ENCODE results near the gene WDR88. TPM values are rescaled to one million over a fixed set of nuclear protein-coding genes. Genes with fewer than 3 reads are reported as not detected.
"Not testable (repeated sequence)": the region's sequence is repeated elsewhere in the genome, so short reads cannot be mapped to it uniquely, and the experiment has no call there.

The WDR88 gene
- total RNA-seq, 2 experiments from 2014 or later: 0.16 TPM; not detected in 1

GRCh38 chr19:33205531-33206260 is 73.8 kb downstream of the WDR88 start:
- Mint-ChIP-seq H3K9me3 (no peaks in the 10 kb centered on the region), H3K27me3 (no peaks in the 10 kb centered on the region), H3K4me3 (no peak overlapping the region), H3K4me1 (no peaks in the 10 kb centered on the region), H3K36me3 (no peaks in the 10 kb centered on the region), H3K27ac (no peak overlapping the region)
- DNase-seq: no peak

DNA sequence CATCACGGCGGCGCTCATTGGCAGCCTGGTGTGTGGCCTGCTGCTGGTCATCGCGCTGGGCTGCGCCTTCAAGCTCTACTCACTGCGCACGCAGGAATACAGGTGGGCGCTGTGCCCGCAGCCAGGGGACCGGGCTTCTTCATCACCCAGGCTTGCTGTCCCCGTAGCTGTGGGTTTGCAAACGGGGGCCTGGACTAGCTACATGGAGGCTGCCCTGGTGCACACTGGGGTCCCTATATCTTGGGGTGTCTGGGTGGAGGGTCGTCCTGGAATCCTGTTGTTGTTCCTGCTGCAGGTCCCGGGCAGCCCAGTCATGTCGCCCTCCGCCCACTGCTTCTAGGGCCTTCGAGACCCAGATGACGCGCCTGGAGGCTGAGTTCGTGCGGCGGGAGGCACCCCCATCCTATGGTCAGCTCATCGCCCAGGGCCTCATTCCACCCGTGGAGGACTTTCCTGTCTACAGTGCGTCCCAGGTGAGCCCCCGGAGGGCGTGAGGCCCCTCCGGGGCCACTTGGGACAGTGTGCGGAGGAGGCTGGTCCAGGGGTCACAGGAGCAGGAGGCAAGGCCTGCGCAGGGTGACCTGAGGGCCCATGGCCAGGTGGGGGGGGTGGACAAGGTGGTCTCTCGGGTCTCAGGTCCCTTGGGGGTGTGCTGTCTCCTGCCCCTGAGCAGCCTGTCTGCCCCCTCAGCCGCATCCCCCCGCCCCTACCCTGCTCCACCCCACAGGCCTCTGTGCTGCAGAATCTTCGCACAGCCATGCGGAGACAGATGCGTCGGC is 74.5 kb downstream of the WDR88 start:
- H3K4me1 Mint-ChIP-seq: no peaks in the 10 kb centered on the region
- H3K27me3 Mint-ChIP-seq: no peaks in the 10 kb centered on the region
- H3K4me3 Mint-ChIP-seq: no peak overlapping the region
- H3K9me3 Mint-ChIP-seq: no peaks in the 10 kb centered on the region
- no peak overlapping the region for H3K27ac Mint-ChIP-seq
- H3K36me3 Mint-ChIP-seq: no peaks in the 10 kb centered on the region
- DNase-seq: no peak

GRCh38 chr19:33207040-33207620 is 75.2 kb downstream of the WDR88 start:
- H3K4me3 Mint-ChIP-seq: no peak overlapping the region
- H3K27ac Mint-ChIP-seq: no peak overlapping the region
- DNase-seq: no peak
- no peaks in the 10 kb centered on the region for H3K9me3 Mint-ChIP-seq
- no peaks in the 10 kb centered on the region for H3K27me3 Mint-ChIP-seq
- H3K36me3 Mint-ChIP-seq: no peaks in the 10 kb centered on the region
- no peaks in the 10 kb centered on the region for H3K4me1 Mint-ChIP-seq

- Mint-ChIP-seq H3K27ac (no peak overlapping the region), H3K27me3 (no peaks in the 10 kb centered on the region), H3K4me1 (no peaks in the 10 kb centered on the region), H3K4me3 (no peak overlapping the region), H3K36me3 (no peaks in the 10 kb centered on the region), H3K9me3 (no peaks in the 10 kb centered on the region)
- no peak for DNase-seq
Observed at GRCh38 chr19:33207903-33208302, 76.0 kb downstream of the WDR88 start.

DNA sequence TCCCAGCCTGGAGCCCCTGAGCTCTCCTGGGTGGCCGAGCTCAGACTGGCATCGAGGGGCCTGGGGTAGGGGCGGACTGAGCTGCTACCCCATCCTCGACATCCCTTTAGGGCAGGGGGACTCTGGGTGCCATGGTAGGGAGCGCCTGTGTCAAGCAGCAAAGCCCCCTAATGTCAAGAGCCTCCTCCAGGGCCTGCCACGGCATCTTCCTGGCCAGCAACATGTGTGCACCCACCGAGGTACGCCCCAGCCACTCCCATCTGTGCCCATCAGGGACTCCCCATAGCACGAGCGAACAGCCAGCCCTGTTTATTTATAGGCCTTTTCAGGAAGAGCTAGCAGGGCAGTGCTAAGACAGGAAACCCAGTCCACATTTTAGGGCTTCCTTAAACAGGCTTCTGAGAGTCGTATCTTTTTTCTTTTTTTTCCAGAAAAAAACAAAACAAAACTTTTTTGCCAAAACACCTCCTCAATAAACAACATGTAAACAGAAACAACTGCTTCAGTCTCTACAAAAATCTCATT is 76.5 kb downstream of the WDR88 start:
- Mint-ChIP-seq H3K27ac (no peak overlapping the region), H3K36me3 (no peaks in the 10 kb centered on the region), H3K9me3 (no peaks in the 10 kb centered on the region), H3K27me3 (no peaks in the 10 kb centered on the region), H3K4me1 (no peaks in the 10 kb centered on the region), H3K4me3 (no peak overlapping the region)
- no peak for DNase-seq

GRCh38 chr19:33208904-33209849 is 77.3 kb downstream of the WDR88 start:
- H3K36me3 Mint-ChIP-seq: no peaks in the 10 kb centered on the region

GRCh38 chr19:33209850-33210230 is 77.9 kb downstream of the WDR88 start:
- not testable (repeated sequence) for H3K27ac Mint-ChIP-seq, H3K4me3 Mint-ChIP-seq, H3K4me1 Mint-ChIP-seq, DNase-seq, H3K36me3 Mint-ChIP-seq, H3K9me3 Mint-ChIP-seq, H3K27me3 Mint-ChIP-seq

More at GRCh38 chr19:33208904-33209849, 77.3 kb downstream of the WDR88 start:
- DNase-seq: no peak
- Mint-ChIP-seq H3K9me3 (no peaks in the 10 kb centered on the region), H3K4me3 (no peak overlapping the region), H3K27ac (no peak overlapping the region), H3K27me3 (no peaks in the 10 kb centered on the region), H3K4me1 (no peaks in the 10 kb centered on the region)

- no peaks in the 10 kb centered on the region for H3K4me1 Mint-ChIP-seq
- DNase-seq: no peak
- no peak overlapping the region for H3K27ac Mint-ChIP-seq
- H3K27me3 Mint-ChIP-seq: no peaks in the 10 kb centered on the region
- H3K9me3 Mint-ChIP-seq: no peaks in the 10 kb centered on the region
- no peaks in the 10 kb centered on the region for H3K36me3 Mint-ChIP-seq
- no peak overlapping the region for H3K4me3 Mint-ChIP-seq
Observed at GRCh38 chr19:33210266-33210940, 78.5 kb downstream of the WDR88 start.

DNA sequence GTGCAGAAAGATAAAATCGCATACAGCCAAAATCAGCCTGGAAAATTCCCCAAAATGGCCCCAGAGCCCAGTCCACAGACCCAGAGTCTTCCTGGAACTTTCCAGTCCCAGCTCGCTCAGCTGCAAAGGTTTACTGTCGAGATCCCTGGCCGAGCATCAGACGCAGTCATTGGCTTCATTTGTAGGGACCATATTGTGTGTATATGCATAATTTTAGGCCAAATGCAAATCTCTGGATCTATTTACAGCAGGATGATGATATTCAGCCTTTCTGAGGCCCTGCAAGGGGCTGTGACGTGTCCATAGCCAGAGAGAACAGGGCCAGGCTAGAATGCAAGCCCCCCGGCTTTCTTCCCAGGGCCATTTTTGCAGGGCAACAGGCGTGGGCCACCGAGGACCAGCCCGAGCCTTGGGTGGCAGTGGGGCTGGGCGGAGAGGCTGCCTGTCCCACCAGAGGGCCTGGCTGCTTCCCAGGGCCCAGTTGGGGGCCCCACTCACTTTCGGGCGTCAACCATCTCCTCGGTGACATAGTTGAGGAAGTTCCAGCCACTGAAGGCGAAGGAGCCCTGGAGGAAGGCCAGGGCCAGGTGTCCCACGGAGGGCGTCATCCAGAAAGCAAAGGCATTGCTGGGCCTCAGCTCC is 80.0 kb downstream of the WDR88 start:
- Mint-ChIP-seq H3K27me3 (no peaks in the 10 kb centered on the region), H3K9me3 (no peaks in the 10 kb centered on the region), H3K4me1 (no peaks in the 10 kb centered on the region), H3K4me3 (no peak overlapping the region), H3K36me3 (no peaks in the 10 kb centered on the region), H3K27ac (no peak overlapping the region)
- DNase-seq: no peak

GRCh38 chr19:33212436-33213172 is 80.7 kb downstream of the WDR88 start:
- DNase-seq: no peak
- Mint-ChIP-seq H3K36me3 (no peaks in the 10 kb centered on the region), H3K27me3 (no peaks in the 10 kb centered on the region), H3K27ac (no peak overlapping the region), H3K9me3 (no peaks in the 10 kb centered on the region), H3K4me3 (no peak overlapping the region), H3K4me1 (no peaks in the 10 kb centered on the region)

- Mint-ChIP-seq H3K9me3 (no peaks in the 10 kb centered on the region), H3K4me3 (no peak overlapping the region), H3K36me3 (no peaks in the 10 kb centered on the region), H3K27ac (no peak overlapping the region), H3K4me1 (no peaks in the 10 kb centered on the region), H3K27me3 (no peaks in the 10 kb centered on the region)
- DNase-seq: no peak
Observed at GRCh38 chr19:33214596-33214995, 82.7 kb downstream of the WDR88 start.

GRCh38 chr19:33215438-33216197 is 83.7 kb downstream of the WDR88 start:
- Mint-ChIP-seq H3K36me3 (no peaks in the 10 kb centered on the region), H3K9me3 (no peaks in the 10 kb centered on the region), H3K27me3 (peaks cover 3% of the 10 kb centered on the region), H3K27ac (no peak overlapping the region), H3K4me1 (no peaks in the 10 kb centered on the region), H3K4me3 (no peak overlapping the region)
- no peak for DNase-seq
